ENCODE measurements around the gene CORO7. TPM values are rescaled to one million over a fixed set of nuclear protein-coding genes. Genes with fewer than 3 reads are reported as not detected.
"Not testable (repeated sequence)": the region's sequence is repeated elsewhere in the genome, so short reads cannot be mapped to it uniquely, and the experiment has no call there.

Gene CORO7
- total RNA-seq, 1 donor from 2014 or later, result 14.6 TPM

DNA sequence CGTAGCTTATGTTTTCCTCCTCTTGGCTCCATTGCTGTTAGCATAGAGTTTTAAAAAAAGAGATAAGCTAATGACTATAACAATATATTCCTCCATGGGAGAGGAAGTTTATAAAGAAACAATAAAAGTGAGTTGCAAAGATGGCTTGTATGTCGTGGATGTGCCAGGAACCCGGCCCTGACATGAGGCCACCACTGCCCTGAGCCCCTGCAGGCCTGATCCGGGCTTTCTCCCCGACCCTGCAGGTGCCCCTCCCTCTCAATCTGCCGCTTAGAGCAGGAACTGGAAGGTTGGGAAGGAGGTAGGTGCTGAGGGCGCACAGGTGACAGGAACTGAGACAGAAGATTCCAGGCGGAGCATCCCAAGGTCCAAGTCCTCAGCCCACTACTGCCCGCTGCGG is 76.9 kb downstream of the CORO7 start:
- no peaks in the 10 kb centered on the region for H3K27me3 ChIP-seq (ENCODE audit: control insufficient read depth in 3 of 3, insufficient read depth in 3 of 3, low read length in 3 of 3)
- H3K4me3 ChIP-seq (ENCODE audit: low read length in 3 of 3), result no peak overlapping the region
- no peaks in the 10 kb centered on the region for H3K9me3 ChIP-seq (ENCODE audit: control insufficient read depth in 3 of 3, low read length in 3 of 3)
- H3K9ac ChIP-seq (ENCODE audit: low read depth in 1 of 3, low read length in 3 of 3), result peak overlapping the region in 1 of 3 donors; percentile 16
- H3K27ac ChIP-seq (ENCODE audit: low read depth, low read length), result no peak overlapping the region
- H3K36me3 ChIP-seq (ENCODE audit: control insufficient read depth in 3 of 3, insufficient read depth in 3 of 3, low read length in 3 of 3), result peaks cover 13 to 20% (median 16%) of the 10 kb centered on the region in 3 donors
- H3K4me1 ChIP-seq (ENCODE audit: control insufficient read depth in 3 of 3, insufficient read depth in 3 of 3, low read length in 3 of 3), result peaks cover 0 to 15% (median 10%) of the 10 kb centered on the region in 3 donors

DNA sequence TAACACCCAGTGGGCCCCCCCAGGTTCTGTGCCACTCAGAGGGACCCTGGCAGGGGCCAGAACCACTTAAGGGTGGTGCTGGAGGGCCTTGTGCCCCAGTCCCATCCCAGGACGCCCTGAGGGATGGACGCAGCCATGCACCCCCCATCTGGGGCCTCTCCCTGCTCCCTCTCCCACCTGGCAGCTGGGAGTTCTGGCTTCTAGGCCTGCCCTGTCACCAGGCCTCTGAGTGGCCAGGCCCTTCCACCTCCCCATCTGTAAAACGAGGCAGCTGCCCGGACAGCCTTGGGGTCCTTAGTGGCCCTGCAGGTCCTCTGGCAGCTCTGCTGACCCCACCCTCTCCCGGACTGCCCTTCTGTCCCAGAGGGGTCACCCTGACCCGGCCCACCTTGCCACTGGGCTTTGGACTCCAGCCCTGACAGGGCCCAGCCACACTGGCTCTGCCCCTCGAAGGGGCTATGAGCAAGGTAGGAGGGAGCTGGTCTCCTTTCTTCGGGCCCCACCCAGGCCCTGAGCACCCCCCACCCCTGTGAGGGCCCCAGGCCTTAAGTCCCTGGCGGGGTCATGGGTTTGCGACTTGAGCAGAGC is 77.6 kb downstream of the CORO7 start:
- Histone ChIP-seq H3K27me3 (ENCODE audit: control insufficient read depth in 3 of 3, insufficient read depth in 3 of 3, low read length in 3 of 3) (no peaks in the 10 kb centered on the region), H3K36me3 (ENCODE audit: control insufficient read depth in 3 of 3, insufficient read depth in 3 of 3, low read length in 3 of 3) (peaks cover 13 to 20% (median 16%) of the 10 kb centered on the region in 3 donors), H3K27ac (ENCODE audit: low read depth, low read length) (no peak overlapping the region), H3K9ac (ENCODE audit: low read depth in 1 of 3, low read length in 3 of 3) (no peak overlapping the region), H3K9me3 (ENCODE audit: control insufficient read depth in 3 of 3, low read length in 3 of 3) (no peaks in the 10 kb centered on the region), H3K4me3 (ENCODE audit: low read length in 3 of 3) (no peak overlapping the region), H3K4me1 (ENCODE audit: control insufficient read depth in 3 of 3, insufficient read depth in 3 of 3, low read length in 3 of 3) (peaks cover 0 to 13% (median 10%) of the 10 kb centered on the region in 3 donors)

DNA sequence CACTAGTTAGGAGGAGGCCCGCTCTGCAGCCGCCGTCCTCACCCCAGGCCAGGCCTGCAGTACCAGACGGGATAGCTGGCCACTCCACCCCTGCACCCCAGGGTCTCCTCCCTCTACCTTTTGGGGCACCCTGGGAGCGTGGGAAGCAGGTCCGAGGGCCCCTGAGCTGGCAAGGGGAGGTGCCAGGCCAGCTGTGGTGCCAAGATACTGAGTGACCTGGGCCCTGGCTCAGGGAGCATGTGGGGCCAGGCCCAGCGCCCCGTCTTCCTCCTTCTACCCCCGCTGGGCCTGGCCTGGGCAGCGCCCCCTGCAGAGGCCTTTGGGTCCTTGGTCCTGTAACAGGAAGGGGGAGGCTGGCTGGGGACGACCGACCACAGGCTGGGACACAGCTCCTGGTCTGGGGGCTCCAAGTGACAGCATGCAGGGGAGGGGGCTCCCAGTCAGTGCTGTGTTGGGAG is 78.2 kb downstream of the CORO7 start:
- Histone ChIP-seq H3K36me3 (ENCODE audit: control insufficient read depth in 3 of 3, insufficient read depth in 3 of 3, low read length in 3 of 3) (peaks cover 13 to 20% (median 16%) of the 10 kb centered on the region in 3 donors), H3K4me3 (ENCODE audit: low read length in 3 of 3) (no peak overlapping the region), H3K9me3 (ENCODE audit: control insufficient read depth in 3 of 3, low read length in 3 of 3) (no peaks in the 10 kb centered on the region), H3K4me1 (ENCODE audit: control insufficient read depth in 3 of 3, insufficient read depth in 3 of 3, low read length in 3 of 3) (peaks cover 0 to 10% (median 7%) of the 10 kb centered on the region in 3 donors), H3K9ac (ENCODE audit: low read depth in 1 of 3, low read length in 3 of 3) (no peak overlapping the region), H3K27me3 (ENCODE audit: control insufficient read depth in 3 of 3, insufficient read depth in 3 of 3, low read length in 3 of 3) (no peaks in the 10 kb centered on the region), H3K27ac (ENCODE audit: low read depth, low read length) (no peak overlapping the region)

DNA sequence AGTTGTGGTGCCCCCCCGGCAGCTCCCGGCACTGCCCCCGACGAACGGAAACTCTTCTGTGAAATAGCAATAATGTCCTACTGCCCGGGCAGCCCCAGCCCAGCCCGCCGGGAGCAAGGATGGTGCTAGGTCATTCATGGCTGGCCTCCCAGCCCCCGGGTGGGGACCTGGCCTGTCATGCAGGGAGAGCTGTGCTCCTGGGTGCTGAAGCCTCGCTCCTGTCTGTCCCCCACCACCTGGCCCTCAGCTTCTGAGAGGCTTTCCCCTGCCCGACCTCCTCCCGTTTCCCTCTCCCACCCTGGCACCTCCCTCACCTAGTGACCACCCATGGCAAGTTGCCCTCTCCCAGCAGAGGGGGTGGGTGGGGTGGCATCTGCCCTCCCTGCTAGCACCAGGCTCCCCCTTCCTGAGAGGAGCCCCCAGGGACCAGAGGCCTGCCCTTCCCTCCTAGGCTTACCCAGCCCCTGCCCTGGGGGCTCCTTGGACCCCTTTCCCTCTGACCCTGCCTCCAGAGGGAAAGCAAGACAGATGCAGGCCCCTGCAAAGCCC is 78.8 kb downstream of the CORO7 start:
- Histone ChIP-seq H3K36me3 (ENCODE audit: control insufficient read depth in 3 of 3, insufficient read depth in 3 of 3, low read length in 3 of 3) (peaks cover 13 to 20% (median 16%) of the 10 kb centered on the region in 3 donors), H3K9me3 (ENCODE audit: control insufficient read depth in 3 of 3, low read length in 3 of 3) (no peaks in the 10 kb centered on the region), H3K27ac (ENCODE audit: low read depth, low read length) (no peak overlapping the region), H3K4me1 (ENCODE audit: control insufficient read depth in 3 of 3, insufficient read depth in 3 of 3, low read length in 3 of 3) (peaks cover 0 to 10% (median 4%) of the 10 kb centered on the region in 3 donors), H3K27me3 (ENCODE audit: control insufficient read depth in 3 of 3, insufficient read depth in 3 of 3, low read length in 3 of 3) (no peaks in the 10 kb centered on the region), H3K4me3 (ENCODE audit: low read length in 3 of 3) (no peak overlapping the region), H3K9ac (ENCODE audit: low read depth in 1 of 3, low read length in 3 of 3) (no peak overlapping the region)

DNA sequence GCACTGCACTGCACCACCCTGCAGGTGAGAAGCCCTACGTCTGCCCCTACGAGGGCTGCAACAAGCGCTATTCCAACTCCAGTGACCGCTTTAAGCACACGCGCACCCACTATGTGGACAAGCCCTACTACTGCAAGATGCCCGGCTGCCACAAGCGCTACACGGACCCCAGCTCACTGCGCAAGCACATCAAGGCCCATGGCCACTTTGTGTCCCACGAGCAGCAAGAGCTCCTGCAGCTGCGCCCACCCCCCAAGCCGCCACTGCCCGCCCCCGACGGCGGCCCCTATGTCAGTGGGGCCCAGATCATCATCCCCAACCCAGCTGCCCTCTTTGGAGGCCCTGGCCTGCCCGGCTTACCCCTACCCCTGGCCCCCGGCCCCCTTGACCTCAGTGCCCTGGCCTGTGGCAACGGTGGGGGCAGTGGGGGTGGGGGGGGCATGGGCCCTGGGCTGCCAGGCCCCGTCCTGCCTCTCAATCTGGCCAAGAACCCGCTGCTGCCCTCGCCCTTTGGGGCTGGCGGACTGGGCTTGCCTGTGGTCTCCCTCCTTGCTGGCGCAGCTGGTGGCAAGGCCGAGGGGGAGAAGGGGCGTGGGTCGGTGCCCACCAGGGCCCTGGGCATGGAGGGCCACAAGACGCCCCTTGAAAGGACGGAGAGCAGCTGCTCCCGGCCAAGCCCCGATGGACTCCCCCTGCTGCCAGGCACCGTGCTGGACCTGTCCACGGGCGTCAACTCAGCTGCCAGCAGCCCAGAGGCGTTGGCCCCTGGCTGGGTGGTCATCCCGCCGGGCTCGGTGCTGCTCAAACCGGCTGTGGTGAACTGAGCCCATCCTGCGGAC is 79.5 kb downstream of the CORO7 start:
- H3K9ac ChIP-seq (ENCODE audit: low read depth in 1 of 3, low read length in 3 of 3), result no peak overlapping the region
- H3K27ac ChIP-seq (ENCODE audit: low read depth, low read length), result no peak overlapping the region
- peaks cover 0 to 4% (median 0%) of the 10 kb centered on the region in 3 donors for H3K27me3 ChIP-seq (ENCODE audit: control insufficient read depth in 3 of 3, insufficient read depth in 3 of 3, low read length in 3 of 3)
- H3K36me3 ChIP-seq (ENCODE audit: control insufficient read depth in 3 of 3, insufficient read depth in 3 of 3, low read length in 3 of 3), result peaks cover 13 to 25% (median 20%) of the 10 kb centered on the region in 3 donors
- H3K9me3 ChIP-seq (ENCODE audit: control insufficient read depth in 3 of 3, low read length in 3 of 3), result no peaks in the 10 kb centered on the region
- peaks cover 0 to 10% (median 4%) of the 10 kb centered on the region in 3 donors for H3K4me1 ChIP-seq (ENCODE audit: control insufficient read depth in 3 of 3, insufficient read depth in 3 of 3, low read length in 3 of 3)
- no peak overlapping the region for H3K4me3 ChIP-seq (ENCODE audit: low read length in 3 of 3)

DNA sequence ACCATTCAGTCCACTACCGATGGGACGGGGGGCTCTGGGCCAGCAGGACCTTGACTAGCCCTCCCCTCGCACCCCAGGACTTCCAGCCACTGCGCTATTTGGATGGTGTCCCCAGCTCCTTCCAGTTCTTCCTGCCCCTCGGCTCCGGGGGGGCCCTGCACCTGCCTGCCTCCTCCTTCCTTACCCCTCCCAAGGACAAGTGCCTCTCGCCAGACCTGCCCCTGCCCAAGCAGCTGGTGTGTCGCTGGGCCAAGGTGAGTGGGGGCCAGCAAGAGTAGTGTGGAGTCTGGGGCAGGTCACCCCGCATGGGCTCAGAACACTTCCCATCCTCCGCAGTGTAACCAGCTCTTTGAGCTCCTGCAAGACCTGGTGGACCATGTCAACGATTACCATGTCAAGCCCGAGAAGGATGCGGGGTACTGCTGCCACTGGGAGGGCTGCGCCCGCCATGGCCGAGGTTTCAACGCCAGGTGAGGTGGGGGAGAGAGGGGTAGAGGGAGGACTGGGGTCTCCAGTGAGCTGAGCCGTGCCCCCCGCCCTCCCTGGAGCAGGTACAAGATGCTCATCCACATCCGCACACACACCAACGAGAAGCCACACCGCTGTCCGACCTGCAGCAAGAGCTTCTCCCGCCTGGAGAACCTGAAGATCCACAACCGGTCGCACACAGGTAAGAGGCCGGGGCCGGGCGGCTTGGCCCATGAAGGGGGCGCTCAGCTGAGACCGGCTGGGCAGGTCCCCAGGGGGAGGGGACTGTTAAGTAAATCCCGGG is 81.5 kb downstream of the CORO7 start:
- H3K27ac ChIP-seq (ENCODE audit: low read depth, low read length), result no peak overlapping the region
- H3K4me3 ChIP-seq (ENCODE audit: low read length in 3 of 3), result no peak overlapping the region
- peaks cover 0 to 4% (median 0%) of the 10 kb centered on the region in 3 donors for H3K4me1 ChIP-seq (ENCODE audit: control insufficient read depth in 3 of 3, insufficient read depth in 3 of 3, low read length in 3 of 3)
- H3K9ac ChIP-seq (ENCODE audit: low read depth in 1 of 3, low read length in 3 of 3), result no peak overlapping the region
- peaks cover 4 to 20% (median 11%) of the 10 kb centered on the region in 3 donors for H3K36me3 ChIP-seq (ENCODE audit: control insufficient read depth in 3 of 3, insufficient read depth in 3 of 3, low read length in 3 of 3)
- peaks cover 0 to 4% (median 0%) of the 10 kb centered on the region in 3 donors for H3K27me3 ChIP-seq (ENCODE audit: control insufficient read depth in 3 of 3, insufficient read depth in 3 of 3, low read length in 3 of 3)
- no peaks in the 10 kb centered on the region for H3K9me3 ChIP-seq (ENCODE audit: control insufficient read depth in 3 of 3, low read length in 3 of 3)

DNA sequence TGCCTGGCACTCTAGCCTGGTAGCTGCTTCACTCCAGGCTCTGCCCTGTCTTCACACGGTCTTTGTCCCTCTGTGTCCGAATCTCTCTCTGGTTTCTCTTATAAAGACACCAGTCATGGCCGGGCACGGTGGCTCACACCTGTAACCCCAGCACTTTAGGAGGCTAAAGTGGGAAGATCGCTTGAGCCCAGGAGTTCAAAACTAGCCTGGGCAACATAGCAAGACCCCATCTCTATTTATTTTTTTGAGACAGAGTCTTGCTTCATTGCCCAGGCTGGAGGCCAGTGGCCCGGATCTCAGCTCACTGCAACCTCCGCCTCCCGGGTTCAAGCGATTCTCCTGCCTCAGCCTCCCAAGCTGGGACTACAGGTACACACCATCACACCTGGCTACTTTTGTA is 82.7 kb downstream of the CORO7 start:
- Histone ChIP-seq H3K36me3 (ENCODE audit: control insufficient read depth in 3 of 3, insufficient read depth in 3 of 3, low read length in 3 of 3) (peaks cover 0 to 17% (median 9%) of the 10 kb centered on the region in 3 donors), H3K4me1 (ENCODE audit: control insufficient read depth in 3 of 3, insufficient read depth in 3 of 3, low read length in 3 of 3) (peaks cover 8 to 12% (median 10%) of the 10 kb centered on the region in 3 donors)
- H3K27me3 ChIP-seq (ENCODE audit: control insufficient read depth in 3 of 3, insufficient read depth in 3 of 3, low read length in 3 of 3); H3K9me3 ChIP-seq (ENCODE audit: control insufficient read depth in 3 of 3, low read length in 3 of 3); H3K9ac ChIP-seq (ENCODE audit: low read depth in 1 of 3, low read length in 3 of 3); H3K27ac ChIP-seq (ENCODE audit: low read depth, low read length); H3K4me3 ChIP-seq (ENCODE audit: low read length in 3 of 3): not testable (repeated sequence)

DNA sequence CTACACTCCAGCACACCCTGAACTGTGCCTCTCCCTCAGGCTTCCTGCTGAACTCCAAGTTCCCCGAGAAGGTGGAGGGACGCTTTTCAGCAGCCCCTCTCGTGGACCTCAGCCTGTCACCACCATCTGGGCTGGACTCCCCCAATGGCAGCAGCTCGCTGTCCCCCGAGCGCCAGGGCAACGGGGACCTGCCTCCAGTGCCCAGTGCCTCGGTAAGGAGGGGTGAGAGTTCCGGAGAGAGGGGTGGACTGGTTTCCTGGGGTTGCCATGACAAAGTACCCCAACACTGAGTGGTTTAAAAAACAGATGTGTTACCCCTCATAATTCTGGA is 83.1 kb downstream of the CORO7 start:
- Histone ChIP-seq H3K36me3 (ENCODE audit: control insufficient read depth in 3 of 3, insufficient read depth in 3 of 3, low read length in 3 of 3) (peaks cover 0 to 17% (median 7%) of the 10 kb centered on the region in 3 donors), H3K4me1 (ENCODE audit: control insufficient read depth in 3 of 3, insufficient read depth in 3 of 3, low read length in 3 of 3) (peaks cover 12 to 17% (median 14%) of the 10 kb centered on the region in 3 donors), H3K9ac (ENCODE audit: low read depth in 1 of 3, low read length in 3 of 3) (no peak overlapping the region), H3K9me3 (ENCODE audit: control insufficient read depth in 3 of 3, low read length in 3 of 3) (no peaks in the 10 kb centered on the region), H3K27me3 (ENCODE audit: control insufficient read depth in 3 of 3, insufficient read depth in 3 of 3, low read length in 3 of 3) (peaks cover 0 to 4% (median 0%) of the 10 kb centered on the region in 3 donors), H3K27ac (ENCODE audit: low read depth, low read length) (no peak overlapping the region), H3K4me3 (ENCODE audit: low read length in 3 of 3) (no peak overlapping the region)

DNA sequence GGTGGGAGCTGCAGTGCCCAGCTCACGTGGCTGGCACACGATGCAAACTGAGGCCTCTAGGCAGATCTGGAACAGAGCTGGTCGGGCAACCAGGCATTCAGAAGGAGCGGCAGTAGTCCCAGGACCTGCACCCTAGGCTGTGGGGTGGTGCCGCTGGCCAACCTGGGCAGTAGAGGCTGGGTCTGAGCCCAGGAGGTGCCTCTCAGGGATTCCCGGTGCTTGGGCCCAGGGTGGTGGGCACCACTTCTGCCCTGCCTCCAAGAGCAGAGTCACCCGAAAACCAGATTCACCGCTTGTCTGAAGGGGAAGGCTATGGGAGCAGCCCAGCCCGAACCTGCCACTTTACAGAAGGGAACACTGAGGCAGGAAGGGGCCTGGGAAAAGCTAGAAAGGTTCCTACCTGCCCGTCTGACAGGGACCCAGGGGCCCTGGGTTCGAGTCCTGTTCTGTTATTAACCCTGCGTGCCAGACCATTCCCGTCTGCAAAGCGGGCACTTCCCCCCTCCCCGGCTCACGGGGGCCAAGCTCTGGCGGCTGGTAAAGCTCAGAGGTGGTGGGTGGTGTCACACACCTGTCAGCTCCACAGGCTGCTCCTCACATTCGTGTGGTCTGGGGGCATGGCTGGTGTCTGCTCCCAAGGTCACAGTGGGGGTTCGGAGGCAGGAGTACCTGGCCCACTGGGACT is 83.6 kb downstream of the CORO7 start:
- Histone ChIP-seq H3K4me1 (ENCODE audit: control insufficient read depth in 3 of 3, insufficient read depth in 3 of 3, low read length in 3 of 3) (peaks cover 16 to 21% (median 19%) of the 10 kb centered on the region in 3 donors), H3K9ac (ENCODE audit: low read depth in 1 of 3, low read length in 3 of 3) (no peak overlapping the region), H3K36me3 (ENCODE audit: control insufficient read depth in 3 of 3, insufficient read depth in 3 of 3, low read length in 3 of 3) (peaks cover 0 to 17% (median 7%) of the 10 kb centered on the region in 3 donors), H3K27me3 (ENCODE audit: control insufficient read depth in 3 of 3, insufficient read depth in 3 of 3, low read length in 3 of 3) (peaks cover 0 to 4% (median 0%) of the 10 kb centered on the region in 3 donors), H3K4me3 (ENCODE audit: low read length in 3 of 3) (no peak overlapping the region), H3K9me3 (ENCODE audit: control insufficient read depth in 3 of 3, low read length in 3 of 3) (no peaks in the 10 kb centered on the region), H3K27ac (ENCODE audit: low read depth, low read length) (no peak overlapping the region)
